GM12892 (cell line): Measurements from ENCODE around the gene RAB40B.

Experiments used
- POLR2A ChIP-seq: IDR thresholded peaks from 2 replicates; pipeline ENCODE4 v1.6.1; 2011; ENCODE audit warnings: low read depth, low read length, control low read depth
- POLR2AphosphoS5 ChIP-seq: IDR thresholded peaks from 2 replicates; pipeline ENCODE4 v1.6.1; 2011; ENCODE audit warnings: low read depth, low read length, control low read depth

DNA sequence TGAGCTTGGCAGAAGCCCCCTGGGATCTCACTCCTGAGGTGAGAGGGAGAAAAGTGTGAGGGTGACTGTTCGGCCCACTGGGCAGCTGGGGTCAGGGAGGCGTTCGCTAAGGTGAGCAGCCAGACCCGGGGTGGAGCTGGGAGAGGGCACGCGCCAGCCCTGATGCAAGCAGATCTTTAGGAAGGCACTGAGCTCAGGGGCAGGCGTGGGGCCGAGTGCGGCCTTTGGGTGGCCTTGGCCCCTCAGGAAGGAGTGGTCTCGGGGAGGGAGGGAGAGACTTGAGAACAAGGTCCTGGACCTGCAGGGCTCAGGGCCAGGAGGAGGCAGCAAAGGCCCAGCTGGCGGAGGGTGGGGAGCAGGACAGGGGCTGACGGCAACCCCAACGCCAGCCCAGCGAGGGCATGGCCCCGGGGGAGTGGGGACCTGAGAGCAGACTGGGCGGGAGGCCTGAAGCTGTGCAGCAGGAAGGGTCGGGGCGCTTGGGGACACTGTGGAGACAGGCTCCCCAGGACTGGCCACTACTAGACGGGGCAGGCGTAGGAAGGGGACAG, 35.7 kb downstream of the RAB40B start:
- TF ChIP-seq POLR2A: no peak
- TF ChIP-seq POLR2AphosphoS5: no peak
